Subcutaneous adipose tissue (tissue), 4 donors: ENCODE results near the gene DUOX2. TPM values are rescaled to one million over a fixed set of nuclear protein-coding genes. Genes with fewer than 3 reads are reported as not detected.

Source experiments
- CTCF ChIP-seq: fragments of 450-650 bp; IDR thresholded peaks from one replicate; pipeline ENCODE4 v1.5.1; 2016; ENCODE audit warnings: low read depth, mild to moderate bottlenecking, control low read depth, antibody characterized with exemption, moderate library complexity
- total RNA-seq, 4 donors: library from RNA; depleted of rRNA; stranded (reverse); fragments of >200 nt; gene quantifications; one replicate each; pipeline ENCODE4 v1.1.0, GENCODE V29; 2016

Gene DUOX2
- total RNA-seq, 4 donors from 2014 or later: under 0.01 to 0.22 (median under 0.01) TPM; not detected in 1

- no peak for TF ChIP-seq CTCF
Observed at GRCh38 chr15:45093622-45094357, 20.2 kb downstream of the DUOX2 start.

- TF ChIP-seq CTCF: no peak
Observed at GRCh38 chr15:45093013-45093412, 21.0 kb downstream of the DUOX2 start.

- TF ChIP-seq CTCF: no peak
Observed at GRCh38 chr15:45091576-45091975, 22.4 kb downstream of the DUOX2 start.

- TF ChIP-seq CTCF: no peak
Observed at GRCh38 chr15:45091161-45091560, 22.8 kb downstream of the DUOX2 start.

- TF ChIP-seq CTCF: no peak
Observed at GRCh38 chr15:45089712-45090373, 24.1 kb downstream of the DUOX2 start.

- TF ChIP-seq CTCF: no peak
Observed at GRCh38 chr15:45088801-45089711, 24.9 kb downstream of the DUOX2 start.

- TF ChIP-seq CTCF: no peak
Observed at GRCh38 chr15:45087513-45087912, 26.5 kb downstream of the DUOX2 start.
